GM12801 (cell line): ENCODE measurements around the gene ZNF175.
"Not testable (repeated sequence)": the region's sequence is repeated elsewhere in the genome, so short reads cannot be mapped to it uniquely, and the experiment has no call there.

Experiments used
- CTCF ChIP-seq: IDR thresholded peaks from one replicate; pipeline ENCODE4 v1.5.1; 2011; ENCODE audit warnings: control low read depth; ENCODE audit not compliant: insufficient read length; ENCODE audit errors: extremely low read depth

ZNF175 gene

GRCh38 chr19:51621178-51621577 lies 50.1 kb downstream of the ZNF175 start:
- TF ChIP-seq CTCF: no peak

GRCh38 chr19:51626675-51627074 lies 55.6 kb downstream of the ZNF175 start:
- TF ChIP-seq CTCF: no peak

- TF ChIP-seq CTCF: no peak
Observed at GRCh38 chr19:51627491-51628138, 56.5 kb downstream of the ZNF175 start.

GRCh38 chr19:51628153-51628939 lies 57.3 kb downstream of the ZNF175 start:
- no peak for TF ChIP-seq CTCF

- TF ChIP-seq CTCF: not testable (repeated sequence)
Observed at GRCh38 chr19:51630315-51630714, 59.2 kb downstream of the ZNF175 start, which contains the start of gene SIGLEC5. Gene SIGLEC5 (minus strand): TSS chr19:51630401. CDS start chr19:51630335, 66 bp downstream.

- TF ChIP-seq CTCF: no peak
Observed at GRCh38 chr19:51632126-51632525, 61.0 kb downstream of the ZNF175 start.

- no peak for TF ChIP-seq CTCF
Observed at GRCh38 chr19:51637362-51637978, 66.4 kb downstream of the ZNF175 start.
